GM23338 (cell line): ENCODE data around the gene CRYZ. TPM values are rescaled to one million over a fixed set of nuclear protein-coding genes. Genes with fewer than 3 reads are reported as not detected.

ENCODE experiments used
- EZH2 ChIP-seq: fragments of 200-600 bp; sonication (generic); IDR thresholded peaks from one replicate; pipeline ENCODE4 v1.8.0; 2017; ENCODE audit warnings: antibody characterized with exemption, mild to moderate bottlenecking, low read depth; ENCODE audit not compliant: unreplicated experiment
- NANOG ChIP-seq: IDR thresholded peaks from 2 replicates; pipeline ENCODE4 v1.6.1; 2016; ENCODE audit warnings: antibody characterized with exemption, borderline replicate concordance
- REST ChIP-seq: IDR thresholded peaks from one replicate; pipeline ENCODE4 v1.6.1; 2018; ENCODE audit warnings: antibody characterized with exemption; ENCODE audit not compliant: unreplicated experiment
- ZNF114 ChIP-seq: fragments of 250-450 bp; sonication (Bioruptor Pico); IDR thresholded peaks from 2 replicates; pipeline ENCODE4 v1.5.0; 2020; ENCODE audit warnings: mild to moderate bottlenecking, moderate library complexity
- ZNF331 ChIP-seq: fragments of 250-450 bp; sonication (Bioruptor Pico); IDR thresholded peaks from 2 replicates; pipeline ENCODE4 v1.5.0; 2020; ENCODE audit warnings: low read depth, mild to moderate bottlenecking, moderate library complexity
- ZNF462 ChIP-seq: fragments of 250-450 bp; sonication (Bioruptor Pico); IDR thresholded peaks from 2 replicates; pipeline ENCODE4 v1.5.0; 2020; ENCODE audit warnings: mild to moderate bottlenecking, moderate library complexity
- polyA plus RNA-seq: library from polyadenylated mRNA; unstranded; fragments of >200 nt; fragmentation: Nextera tagmentation; extraction: Ambion mirVana; gene quantifications from 2 replicates; pipeline ENCODE4 v1.2.1, GENCODE V29; 2016
- total RNA-seq: library from RNA; depleted of rRNA; stranded (reverse); fragments of >200 nt; shearing (Covaris generic); gene quantifications from 2 replicates; pipeline ENCODE4 v1.2.3, GENCODE V29; 2014

The CRYZ gene
- total and polyA plus RNA-seq, 2 experiments from 2014 or later: 45.7 to 57.8 TPM

- TF ChIP-seq ZNF462 (no peak), NANOG (no peak), EZH2 (no peak), REST (no peak), ZNF331 (CRISPR knock-in tag) (no peak), ZNF114 (CRISPR knock-in tag) (no peak)
Observed at GRCh38 chr1:74677926-74678325, 54.9 kb downstream of the CRYZ start (continued).
